RWPE1 (cell line): Measurements from ENCODE around the gene DOCK1.

Source experiments
- CTCF ChIA-PET: fragments of 350-600 bp; sonication (Branson Sonifier 250); formaldehyde crosslinking; extraction: SDS; loops from one replicate; lab custom pipeline; 2021; lab: Yijun Ruan, JAX
- POLR2A ChIA-PET: fragments of 400-600 bp; formaldehyde crosslinking; extraction: SDS; loops from one replicate; lab custom pipeline; 2020; ENCODE audit warnings: antibody characterized with exemption; ENCODE audit not compliant: low non-redundant PET; lab: Yijun Ruan, JAX
- DNase-seq: peaks from one replicate; pipeline ENCODE4 v3.0.0; 2012; ENCODE audit warnings: low spot score
- H3K27ac ChIP-seq: fragments of 450-650 bp; 2 replicates; pipeline ENCODE4 v1.5.1; 2017
- TF ChIP-seq, protein P1 (sequence below): fragments of 450-650 bp; conservative IDR thresholded peaks from 2 replicates; pipeline ENCODE4 v1.5.1; 2017; ENCODE audit warnings: low read depth, mild to moderate bottlenecking

DOCK1 gene

GRCh38 chr10:126903656-126904360 is 1.4 kb upstream of the DOCK1 start:
- ChIA-PET CTCF (interaction anchor here (0.6 kb wide), 1 partner anchor 99 kb away, joined by 3 read pairs; no protein-coding TSS in a partner anchor), POLR2A (no interaction called here)
- TF ChIP-seq, protein P1, sequence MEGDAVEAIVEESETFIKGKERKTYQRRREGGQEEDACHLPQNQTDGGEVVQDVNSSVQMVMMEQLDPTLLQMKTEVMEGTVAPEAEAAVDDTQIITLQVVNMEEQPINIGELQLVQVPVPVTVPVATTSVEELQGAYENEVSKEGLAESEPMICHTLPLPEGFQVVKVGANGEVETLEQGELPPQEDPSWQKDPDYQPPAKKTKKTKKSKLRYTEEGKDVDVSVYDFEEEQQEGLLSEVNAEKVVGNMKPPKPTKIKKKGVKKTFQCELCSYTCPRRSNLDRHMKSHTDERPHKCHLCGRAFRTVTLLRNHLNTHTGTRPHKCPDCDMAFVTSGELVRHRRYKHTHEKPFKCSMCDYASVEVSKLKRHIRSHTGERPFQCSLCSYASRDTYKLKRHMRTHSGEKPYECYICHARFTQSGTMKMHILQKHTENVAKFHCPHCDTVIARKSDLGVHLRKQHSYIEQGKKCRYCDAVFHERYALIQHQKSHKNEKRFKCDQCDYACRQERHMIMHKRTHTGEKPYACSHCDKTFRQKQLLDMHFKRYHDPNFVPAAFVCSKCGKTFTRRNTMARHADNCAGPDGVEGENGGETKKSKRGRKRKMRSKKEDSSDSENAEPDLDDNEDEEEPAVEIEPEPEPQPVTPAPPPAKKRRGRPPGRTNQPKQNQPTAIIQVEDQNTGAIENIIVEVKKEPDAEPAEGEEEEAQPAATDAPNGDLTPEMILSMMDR, result no peak
- DNase-seq, result no peak
- no peak overlapping the region for H3K27ac ChIP-seq

GRCh38 chr10:126904516-126904817 is 761 bp upstream of the DOCK1 start:
- ChIA-PET POLR2A (no interaction called here), CTCF (no interaction called here)
- TF ChIP-seq, protein P1, result no peak
- H3K27ac ChIP-seq, result peak overlapping the region; percentile 71
- DNase-seq, result no peak

DNA sequence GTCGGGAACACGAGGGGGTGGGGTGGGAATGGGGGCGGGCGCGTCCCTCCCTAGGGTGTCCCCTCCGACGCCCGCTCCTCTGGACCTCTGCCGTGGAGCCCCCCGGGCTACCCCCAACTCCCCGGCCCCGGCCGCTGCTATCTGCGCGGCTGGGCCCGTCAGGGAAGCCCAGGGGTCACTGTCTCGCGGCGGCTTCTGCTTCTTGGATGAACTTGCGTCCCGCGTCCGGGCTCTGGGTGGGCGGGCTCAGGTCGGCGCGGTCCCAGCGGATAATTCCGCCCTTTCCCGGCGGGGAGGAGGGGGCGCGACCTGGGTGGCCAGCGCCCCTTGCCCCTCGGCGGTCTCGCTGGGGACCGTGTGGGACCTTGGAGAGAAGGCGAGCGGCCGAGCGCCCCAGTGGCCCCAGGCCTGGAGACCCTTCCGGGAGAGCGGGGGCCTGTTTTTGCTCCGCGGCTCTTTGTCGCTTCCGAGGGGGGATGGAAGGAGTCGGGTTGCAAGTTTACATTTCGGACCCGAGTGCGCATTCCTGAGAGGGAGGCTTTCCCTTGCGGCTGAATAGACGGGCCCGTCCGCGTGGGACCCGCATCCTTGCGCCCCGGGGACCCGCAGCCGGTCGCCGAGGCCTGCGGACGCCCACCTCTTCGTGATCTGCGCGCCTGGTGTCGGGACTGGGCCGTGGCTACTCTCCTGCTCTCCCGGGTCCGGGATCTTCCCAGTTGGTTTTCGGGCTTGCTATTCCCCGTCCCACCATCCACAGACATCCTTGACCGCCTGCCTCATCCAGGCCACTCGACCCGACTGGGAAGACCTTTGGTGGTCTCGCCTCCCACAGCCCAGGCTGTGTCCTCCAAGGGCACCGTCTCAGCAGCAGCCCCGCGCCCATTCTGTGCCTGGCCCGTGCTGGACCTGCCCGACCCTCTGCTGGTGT is 812 bp downstream of the DOCK1 start:
- H3K27ac ChIP-seq, result peak overlapping the region; percentile 71
- CTCF ChIA-PET, result interaction anchor here (0.7 kb wide), 1 partner anchor 322 kb away, joined by 3 read pairs; no protein-coding TSS in a partner anchor
- TF ChIP-seq, protein P1, result no peak
- peak; percentile 42 for DNase-seq
- POLR2A ChIA-PET, result no interaction called here

GRCh38 chr10:126906704-126907422 is 1.6 kb downstream of the DOCK1 start:
- ChIA-PET POLR2A (no interaction called here), CTCF (interaction anchor here (0.7 to 1.7 kb wide), 3 partner anchors 10 to 322 kb away, joined by 3 to 7 read pairs (median 4); no protein-coding TSS in a partner anchor)
- H3K27ac ChIP-seq, result peak overlapping the region; percentile 71
- TF ChIP-seq, protein P1, result no peak
- no peak for DNase-seq

DNA sequence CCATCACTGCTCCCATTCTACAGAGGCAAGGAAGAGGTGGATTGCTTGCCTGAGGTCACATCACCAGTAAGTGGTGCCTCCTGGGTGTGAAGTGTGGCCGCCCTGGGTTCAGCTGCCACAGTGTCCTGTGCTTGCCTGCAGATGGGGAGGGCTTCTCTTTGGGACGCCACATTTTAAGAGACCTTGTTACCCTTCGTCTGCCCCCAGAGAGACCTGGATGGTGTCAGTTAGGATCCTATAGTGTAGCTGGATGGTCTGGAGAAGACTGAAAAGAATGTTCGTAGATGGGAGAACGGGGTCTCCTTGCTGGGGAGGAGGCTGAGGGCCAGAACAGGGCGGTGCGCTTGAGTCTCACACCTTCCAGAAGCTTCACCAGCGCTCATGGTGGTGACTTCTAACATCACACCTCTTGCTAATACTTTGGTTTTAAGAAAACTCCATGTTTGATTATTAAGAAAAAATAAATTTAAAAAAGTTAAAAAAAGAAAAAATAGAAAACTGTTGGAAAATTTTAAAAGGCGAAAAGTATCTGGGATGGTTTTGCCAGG is 2.3 kb downstream of the DOCK1 start:
- no peak for DNase-seq
- CTCF ChIA-PET, result interaction anchor here (0.9 to 1.7 kb wide), 2 partner anchors 10 to 136 kb away, joined by 4 to 7 read pairs; no protein-coding TSS in a partner anchor
- TF ChIP-seq, protein P1, result no peak
- POLR2A ChIA-PET, result no interaction called here
- H3K27ac ChIP-seq, result peak overlapping the region; percentile 29

DNA sequence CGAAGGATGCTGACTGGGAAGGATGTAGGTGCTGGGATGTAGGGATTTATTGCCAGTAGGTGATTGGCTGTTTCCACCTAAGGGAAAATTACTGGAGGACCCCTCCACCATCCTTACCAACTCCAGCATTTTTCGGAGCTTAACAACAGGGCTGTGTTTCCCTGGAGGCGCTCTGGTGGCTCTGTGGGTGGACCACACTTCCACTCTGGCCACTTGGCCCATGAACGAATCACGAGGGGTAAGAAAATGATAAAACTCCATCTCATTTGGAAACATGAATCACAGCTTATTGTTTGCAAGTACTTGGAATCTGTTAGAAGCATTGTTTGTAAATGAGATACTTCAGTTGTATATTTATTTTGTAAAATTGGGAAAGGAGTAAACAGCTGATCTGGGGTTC is 3.0 kb downstream of the DOCK1 start:
- no peak for DNase-seq
- H3K27ac ChIP-seq, result peak overlapping the region; percentile 17; the same call in 1 of the 2 replicates
- POLR2A ChIA-PET, result no interaction called here
- CTCF ChIA-PET, result interaction anchor here (1.7 kb wide), 1 partner anchor 9 kb away, joined by 7 read pairs; no protein-coding TSS in a partner anchor
- TF ChIP-seq, protein P1, result no peak
